ENCODE data around the gene FAM180B.

Gene FAM180B

DNA sequence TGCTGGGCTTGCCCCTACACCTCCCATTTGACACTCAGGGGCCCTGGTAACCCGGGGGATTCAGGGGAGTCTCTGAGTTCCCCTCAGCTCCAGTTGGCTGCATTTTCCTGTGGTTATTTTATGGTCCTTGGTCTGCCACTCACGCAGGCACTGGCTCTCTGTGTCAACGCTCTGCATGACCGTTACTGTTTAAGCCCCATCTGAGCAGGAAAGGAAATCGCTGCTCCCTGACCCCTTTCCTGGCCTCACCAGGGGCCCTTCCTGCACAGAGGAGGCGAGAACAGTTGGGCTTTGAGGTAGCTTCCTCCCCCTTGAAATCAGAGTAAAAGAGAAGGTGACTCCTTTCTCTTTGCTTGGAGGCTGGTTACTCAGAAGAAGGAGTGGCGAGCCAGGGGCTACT, 5.3 kb downstream of the FAM180B start:
- DNase-seq (ENCODE audit: low spot score): no peak
- H3K4ac ChIP-seq (ENCODE audit: low read length): no peak overlapping the region
- no peak overlapping the region for H3K4me3 ChIP-seq (ENCODE audit: low read length in 2 of 2)
- H3K23ac ChIP-seq (ENCODE audit: low read depth, low read length, poor library complexity): no peak overlapping the region
- H3K18ac ChIP-seq (ENCODE audit: low read length): no peak overlapping the region
- H4K91ac ChIP-seq (ENCODE audit: low read depth, low read length, poor library complexity): no peak overlapping the region
- peak overlapping the region; percentile 81 for H2AFZ ChIP-seq (ENCODE audit: low read length)
- H2AK5ac ChIP-seq (ENCODE audit: low read depth, low read length): no peak overlapping the region
- no peak overlapping the region for H4K8ac ChIP-seq (ENCODE audit: low read depth, low read length)
- H3K9me3 ChIP-seq (replicated peaks in 1 of 2; ENCODE audit: control insufficient read depth in 2 of 2, insufficient read depth in 1 of 2, low read depth in 1 of 2, low read length in 2 of 2): no peaks in the 10 kb centered on the region
- no CpG with 5 or more reads among the region's 7 CpGs for WGBS, 2 donors (ENCODE audit: extremely low coverage in 2 of 2, insufficient read length in 2 of 2, insufficient replicate concordance in 1 of 2)
- no peak overlapping the region for H3K27ac ChIP-seq (replicated peaks; ENCODE audit: low read length)
- peaks cover 11 to 26% of the 10 kb centered on the region in 2 donors for H3K4me1 ChIP-seq (ENCODE audit: control insufficient read depth in 2 of 2, insufficient read depth in 1 of 2, low read depth in 1 of 2, low read length in 2 of 2)
- H3K27me3 ChIP-seq (ENCODE audit: control insufficient read depth in 3 of 3, insufficient read depth in 3 of 3, low read depth in 1 of 3, low read length in 3 of 3): peaks cover 0 to 21% (median 3%) of the 10 kb centered on the region in 3 experiments
- no peak overlapping the region for H2BK5ac ChIP-seq (ENCODE audit: low read length)
- no peak overlapping the region for H2BK12ac ChIP-seq (ENCODE audit: low read length)
- H3K79me1 ChIP-seq (ENCODE audit: low read depth, low read length): peaks cover 2% of the 10 kb centered on the region
- H2BK120ac ChIP-seq (ENCODE audit: low read depth, low read length): no peak overlapping the region
- H3K4me2 ChIP-seq (ENCODE audit: insufficient read depth, low read length, poor library complexity, severe bottlenecking): no peak overlapping the region
- H3K9ac ChIP-seq (ENCODE audit: low read depth, low read length, poor library complexity): no peak overlapping the region
- H3K36me3 ChIP-seq (replicated peaks in 1 of 2; ENCODE audit: control insufficient read depth in 2 of 2, insufficient read depth in 2 of 2, low read length in 2 of 2): no peaks in the 10 kb centered on the region
- H3K14ac ChIP-seq (ENCODE audit: low read length): no peak overlapping the region
- no peak overlapping the region for H2BK15ac ChIP-seq (ENCODE audit: low read length)

DNA sequence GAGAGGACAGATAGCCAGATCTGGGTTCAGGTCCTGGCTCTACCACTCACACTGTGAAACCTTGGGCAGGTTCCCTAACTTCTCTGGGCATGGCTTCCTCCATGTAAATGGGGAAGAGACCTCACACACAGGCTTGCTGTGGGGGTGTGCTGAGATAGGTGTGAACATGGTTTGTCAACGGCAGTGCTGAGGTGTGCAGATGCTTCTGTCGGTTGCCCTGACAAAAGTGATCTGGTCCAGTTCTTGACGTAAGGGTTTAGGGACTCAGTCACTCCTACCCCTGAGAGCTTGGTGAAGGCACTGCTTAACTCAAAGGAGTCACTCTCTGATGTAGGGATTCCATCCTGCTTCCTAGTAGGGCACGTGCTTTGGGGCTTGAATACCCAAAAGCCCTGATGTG, 5.8 kb downstream of the FAM180B start:
- no peak overlapping the region for H4K8ac ChIP-seq (ENCODE audit: low read depth, low read length)
- H3K18ac ChIP-seq (ENCODE audit: low read length): no peak overlapping the region
- no peak overlapping the region for H3K27ac ChIP-seq (replicated peaks; ENCODE audit: low read length)
- H3K79me1 ChIP-seq (ENCODE audit: low read depth, low read length): peaks cover 2% of the 10 kb centered on the region
- peak overlapping the region; percentile 81 for H2AFZ ChIP-seq (ENCODE audit: low read length)
- H2BK120ac ChIP-seq (ENCODE audit: low read depth, low read length): no peak overlapping the region
- H2AK5ac ChIP-seq (ENCODE audit: low read depth, low read length): no peak overlapping the region
- H3K4ac ChIP-seq (ENCODE audit: low read length): no peak overlapping the region
- H3K4me1 ChIP-seq (ENCODE audit: control insufficient read depth in 2 of 2, insufficient read depth in 1 of 2, low read depth in 1 of 2, low read length in 2 of 2): peaks cover 11 to 26% of the 10 kb centered on the region in 2 donors
- H4K91ac ChIP-seq (ENCODE audit: low read depth, low read length, poor library complexity): no peak overlapping the region
- H3K9me3 ChIP-seq (replicated peaks in 1 of 2; ENCODE audit: control insufficient read depth in 2 of 2, insufficient read depth in 1 of 2, low read depth in 1 of 2, low read length in 2 of 2): no peaks in the 10 kb centered on the region
- no peak overlapping the region for H2BK12ac ChIP-seq (ENCODE audit: low read length)
- no peak overlapping the region for H3K14ac ChIP-seq (ENCODE audit: low read length)
- H3K4me2 ChIP-seq (ENCODE audit: insufficient read depth, low read length, poor library complexity, severe bottlenecking): no peak overlapping the region
- no peak overlapping the region for H3K4me3 ChIP-seq (ENCODE audit: low read length in 2 of 2)
- H2BK5ac ChIP-seq (ENCODE audit: low read length): no peak overlapping the region
- H3K36me3 ChIP-seq (replicated peaks in 1 of 2; ENCODE audit: control insufficient read depth in 2 of 2, insufficient read depth in 2 of 2, low read length in 2 of 2): no peaks in the 10 kb centered on the region
- H3K27me3 ChIP-seq (ENCODE audit: control insufficient read depth in 3 of 3, insufficient read depth in 3 of 3, low read depth in 1 of 3, low read length in 3 of 3): peaks cover 0 to 21% (median 3%) of the 10 kb centered on the region in 3 experiments
- H3K9ac ChIP-seq (ENCODE audit: low read depth, low read length, poor library complexity): no peak overlapping the region
- H2BK15ac ChIP-seq (ENCODE audit: low read length): no peak overlapping the region
- H3K23ac ChIP-seq (ENCODE audit: low read depth, low read length, poor library complexity): no peak overlapping the region
- DNase-seq (ENCODE audit: low spot score): no peak
- WGBS, 2 donors (ENCODE audit: extremely low coverage in 2 of 2, insufficient read length in 2 of 2, insufficient replicate concordance in 1 of 2): no CpG with 5 or more reads among the region's 4 CpGs

DNA sequence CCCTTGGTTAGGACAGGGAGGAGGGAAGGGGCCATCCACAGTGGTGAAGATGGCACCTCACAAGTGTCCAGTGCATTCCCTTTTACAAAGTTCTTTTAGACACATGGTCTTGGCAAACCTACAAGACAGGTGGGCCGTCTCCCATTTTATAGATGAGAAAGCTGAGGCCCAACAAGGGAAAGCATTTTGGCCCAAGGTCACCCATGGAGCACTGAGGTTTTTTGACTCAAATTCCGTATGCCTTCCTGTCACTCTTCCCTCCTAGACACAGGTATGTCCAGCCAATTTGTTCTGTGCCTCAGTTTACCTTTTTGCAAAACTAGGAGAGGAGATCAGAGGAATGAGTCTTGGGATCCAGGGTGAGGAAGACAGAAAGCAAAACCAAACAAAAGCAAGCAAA, 6.5 kb downstream of the FAM180B start:
- peaks cover 2% of the 10 kb centered on the region for H3K79me1 ChIP-seq (ENCODE audit: low read depth, low read length)
- no peak overlapping the region for H2AFZ ChIP-seq (ENCODE audit: low read length)
- no CpG with 5 or more reads among the region's 2 CpGs for WGBS, 2 donors (ENCODE audit: extremely low coverage in 2 of 2, insufficient read length in 2 of 2, insufficient replicate concordance in 1 of 2)
- H4K91ac ChIP-seq (ENCODE audit: low read depth, low read length, poor library complexity): no peak overlapping the region
- H3K14ac ChIP-seq (ENCODE audit: low read length): no peak overlapping the region
- no peak overlapping the region for H3K23ac ChIP-seq (ENCODE audit: low read depth, low read length, poor library complexity)
- H3K36me3 ChIP-seq (replicated peaks in 1 of 2; ENCODE audit: control insufficient read depth in 2 of 2, insufficient read depth in 2 of 2, low read length in 2 of 2): no peaks in the 10 kb centered on the region
- no peak overlapping the region for H3K4me3 ChIP-seq (ENCODE audit: low read length in 2 of 2)
- H2BK5ac ChIP-seq (ENCODE audit: low read length): no peak overlapping the region
- H3K18ac ChIP-seq (ENCODE audit: low read length): no peak overlapping the region
- no peak overlapping the region for H2BK120ac ChIP-seq (ENCODE audit: low read depth, low read length)
- no peak overlapping the region for H3K9ac ChIP-seq (ENCODE audit: low read depth, low read length, poor library complexity)
- H3K4me2 ChIP-seq (ENCODE audit: insufficient read depth, low read length, poor library complexity, severe bottlenecking): no peak overlapping the region
- H2BK15ac ChIP-seq (ENCODE audit: low read length): no peak overlapping the region
- no peak overlapping the region for H4K8ac ChIP-seq (ENCODE audit: low read depth, low read length)
- DNase-seq (ENCODE audit: low spot score): no peak
- H3K27me3 ChIP-seq (ENCODE audit: control insufficient read depth in 3 of 3, insufficient read depth in 3 of 3, low read depth in 1 of 3, low read length in 3 of 3): peaks cover 0 to 21% (median 3%) of the 10 kb centered on the region in 3 experiments
- H2AK5ac ChIP-seq (ENCODE audit: low read depth, low read length): no peak overlapping the region
- H3K4ac ChIP-seq (ENCODE audit: low read length): no peak overlapping the region
- no peaks in the 10 kb centered on the region for H3K9me3 ChIP-seq (replicated peaks in 1 of 2; ENCODE audit: control insufficient read depth in 2 of 2, insufficient read depth in 1 of 2, low read depth in 1 of 2, low read length in 2 of 2)
- H3K27ac ChIP-seq (replicated peaks; ENCODE audit: low read length): no peak overlapping the region
- peaks cover 11 to 26% of the 10 kb centered on the region in 2 donors for H3K4me1 ChIP-seq (ENCODE audit: control insufficient read depth in 2 of 2, insufficient read depth in 1 of 2, low read depth in 1 of 2, low read length in 2 of 2)
- H2BK12ac ChIP-seq (ENCODE audit: low read length): no peak overlapping the region

- H3K9me3 ChIP-seq (replicated peaks in 1 of 2; ENCODE audit: control insufficient read depth in 2 of 2, insufficient read depth in 1 of 2, low read depth in 1 of 2, low read length in 2 of 2): no peaks in the 10 kb centered on the region
- no peak overlapping the region for H4K91ac ChIP-seq (ENCODE audit: low read depth, low read length, poor library complexity)
- no peak overlapping the region for H4K8ac ChIP-seq (ENCODE audit: low read depth, low read length)
- H2AK5ac ChIP-seq (ENCODE audit: low read depth, low read length): no peak overlapping the region
- H2BK5ac ChIP-seq (ENCODE audit: low read length): no peak overlapping the region
- H3K4me2 ChIP-seq (ENCODE audit: insufficient read depth, low read length, poor library complexity, severe bottlenecking): peak overlapping the region; percentile 97
- WGBS, 2 donors (ENCODE audit: extremely low coverage in 2 of 2, insufficient read length in 2 of 2, insufficient replicate concordance in 1 of 2): no CpG with 5 or more reads among the region's 6 CpGs
- peaks cover 0 to 21% (median 3%) of the 10 kb centered on the region in 3 experiments for H3K27me3 ChIP-seq (ENCODE audit: control insufficient read depth in 3 of 3, insufficient read depth in 3 of 3, low read depth in 1 of 3, low read length in 3 of 3)
- H3K4ac ChIP-seq (ENCODE audit: low read length): no peak overlapping the region
- no peaks in the 10 kb centered on the region for H3K36me3 ChIP-seq (replicated peaks in 1 of 2; ENCODE audit: control insufficient read depth in 2 of 2, insufficient read depth in 2 of 2, low read length in 2 of 2)
- no peak overlapping the region for H3K23ac ChIP-seq (ENCODE audit: low read depth, low read length, poor library complexity)
- peak overlapping the region; percentile 98 for H3K18ac ChIP-seq (ENCODE audit: low read length)
- DNase-seq (ENCODE audit: low spot score): no peak
- peak overlapping the region; percentile 95 for H2AFZ ChIP-seq (ENCODE audit: low read length)
- H3K14ac ChIP-seq (ENCODE audit: low read length): peak overlapping the region; percentile 25
- H3K27ac ChIP-seq (replicated peaks; ENCODE audit: low read length): no peak overlapping the region
- H2BK12ac ChIP-seq (ENCODE audit: low read length): no peak overlapping the region
- peaks cover 10 to 24% of the 10 kb centered on the region in 2 donors for H3K4me1 ChIP-seq (ENCODE audit: control insufficient read depth in 2 of 2, insufficient read depth in 1 of 2, low read depth in 1 of 2, low read length in 2 of 2)
- H3K79me1 ChIP-seq (ENCODE audit: low read depth, low read length): peaks cover 2% of the 10 kb centered on the region
- peak overlapping the region; percentile 68 for H3K9ac ChIP-seq (ENCODE audit: low read depth, low read length, poor library complexity)
- H2BK120ac ChIP-seq (ENCODE audit: low read depth, low read length): no peak overlapping the region
- H3K4me3 ChIP-seq (ENCODE audit: low read length in 2 of 2): peak overlapping the region; percentile 57 to 81
- H2BK15ac ChIP-seq (ENCODE audit: low read length): peak overlapping the region; percentile 67
Observed at GRCh38 chr11:47593492-47593933, 7.0 kb downstream of the FAM180B start.
